IMR-90 (cell line): ENCODE data around the gene FER. TPM values are rescaled to one million over a fixed set of nuclear protein-coding genes. Genes with fewer than 3 reads are reported as not detected.
A peak's percentile ranks its signal among the peaks of the same experiment; 100 is the strongest.

Source experiments
- ATAC-seq: fragments of 200-7000 bp; cut with Tn5 transposase; 2 replicates; pipeline ENCODE4 v1.9.1; 2020; ENCODE audit warnings: low read depth, mild to moderate bottlenecking, moderate library complexity
- BruUV-seq: library from RNA; stranded (reverse); fragments of 400-500 nt; replicated peaks from 2 replicates; lab custom pipeline; 2021; lab: Mats Ljungman, UMichigan
- CTCF ChIA-PET: fragments of 300-600 bp; formaldehyde crosslinking; extraction: SDS; loops from one replicate; lab custom pipeline; 2021; ENCODE audit warnings: antibody characterized with exemption; lab: Yijun Ruan, JAX
- POLR2A ChIA-PET: fragments of 300-600 bp; sonication (Branson Sonifier 250); formaldehyde crosslinking; loops from one replicate; lab custom pipeline; 2022; ENCODE audit warnings: antibody characterized with exemption; ENCODE audit not compliant: unreplicated experiment; lab: Charles Lee
- DNase-seq: peaks from one replicate; pipeline ENCODE4 v3.0.0; 2013
- H2AFZ ChIP-seq: replicated peaks from 2 replicates; pipeline ENCODE3; 2013; ENCODE audit warnings: low read length, mild to moderate bottlenecking; ENCODE audit not compliant: poor library complexity
- H2AK5ac ChIP-seq: 2 replicates; pipeline ENCODE4 v1.6.1; 2013; ENCODE audit warnings: low read depth, low read length, inconsistent platforms
- H2AK9ac ChIP-seq: replicated peaks from 2 replicates; pipeline ENCODE3; 2013; ENCODE audit warnings: mild to moderate bottlenecking, low read depth, low read length, moderate library complexity; ENCODE audit not compliant: poor library complexity
- H2BK120ac ChIP-seq: 2 replicates; pipeline ENCODE4 v1.6.1; 2013; ENCODE audit warnings: low read depth, low read length, inconsistent platforms
- H2BK15ac ChIP-seq: 3 replicates; pipeline ENCODE4 v1.6.1; 2013; ENCODE audit warnings: low read depth, low read length, inconsistent platforms
- H2BK20ac ChIP-seq: 2 replicates; pipeline ENCODE4 v1.6.1; 2013; ENCODE audit warnings: low read depth, mild to moderate bottlenecking, inconsistent platforms, low read length, moderate library complexity
- H2BK5ac ChIP-seq: 2 replicates; pipeline ENCODE4 v1.6.1; 2013; ENCODE audit warnings: mild to moderate bottlenecking, low read depth, low read length, inconsistent platforms; ENCODE audit not compliant: poor library complexity, severe bottlenecking
- H3K14ac ChIP-seq: replicated peaks from 2 replicates; pipeline ENCODE4 v1.6.1; 2013; ENCODE audit warnings: low read depth, low read length, inconsistent platforms
- H3K18ac ChIP-seq: 2 replicates; pipeline ENCODE4 v1.6.1; 2013; ENCODE audit warnings: low read depth, low read length, control low read depth
- H3K23ac ChIP-seq: 2 replicates; pipeline ENCODE4 v1.6.1; 2013; ENCODE audit warnings: low read depth, low read length, inconsistent platforms
- H3K27ac ChIP-seq: 2 replicates; pipeline ENCODE4 v1.5.1; 2013; ENCODE audit warnings: mild to moderate bottlenecking, control low read depth, low read length; ENCODE audit not compliant: insufficient read depth
- H3K27me3 ChIP-seq: 2 replicates; pipeline ENCODE4 v1.6.1; 2013; ENCODE audit warnings: low read length; ENCODE audit not compliant: control insufficient read depth, insufficient read depth
- H3K36me3 ChIP-seq: 2 replicates; pipeline ENCODE4 v1.6.1; 2013; ENCODE audit warnings: low read length, mixed read lengths; ENCODE audit not compliant: control insufficient read depth, insufficient read depth
- H3K4ac ChIP-seq: 2 replicates; pipeline ENCODE4 v1.6.1; 2013; ENCODE audit warnings: low read depth, low read length, inconsistent platforms
- H3K4me1 ChIP-seq: 2 replicates; pipeline ENCODE4 v1.6.1; 2013; ENCODE audit warnings: low read length, mixed read lengths; ENCODE audit not compliant: control insufficient read depth, insufficient read depth
- H3K4me2 ChIP-seq: 2 replicates; pipeline ENCODE4 v1.6.1; 2013; ENCODE audit warnings: low read depth, mild to moderate bottlenecking, control low read depth, low read length, moderate library complexity
- H3K4me3 ChIP-seq: 2 replicates; pipeline ENCODE4 v1.5.1; 2013; ENCODE audit warnings: low read depth, mild to moderate bottlenecking, control low read depth, low read length, moderate library complexity; ENCODE audit not compliant: insufficient read depth
- H3K56ac ChIP-seq: 2 replicates; pipeline ENCODE4 v1.6.1; 2013; ENCODE audit warnings: low read length, inconsistent platforms; ENCODE audit not compliant: insufficient read depth; ENCODE audit errors: extremely low read depth
- H3K79me1 ChIP-seq, 2 experiments: 2 replicates each; pipeline ENCODE4 v1.6.1; 2013; ENCODE audit warnings: low read length in 2 of 2, inconsistent platforms in 1 of 2, low read depth in 1 of 2
- H3K9ac ChIP-seq: 2 replicates; pipeline ENCODE4 v1.6.1; 2013; ENCODE audit warnings: low read depth, low read length, control low read depth
- H3K9me1 ChIP-seq: 2 replicates; pipeline ENCODE4 v1.6.1; 2013; ENCODE audit warnings: low read length, inconsistent platforms; ENCODE audit not compliant: insufficient read depth
- H3K9me3 ChIP-seq: 2 replicates; pipeline ENCODE4 v1.6.1; 2013; ENCODE audit warnings: low read length; ENCODE audit not compliant: control insufficient read depth, insufficient read depth
- H4K20me1 ChIP-seq: 2 replicates; pipeline ENCODE4 v1.6.1; 2013; ENCODE audit warnings: low read length, inconsistent platforms; ENCODE audit not compliant: insufficient read depth
- H4K5ac ChIP-seq: 2 replicates; pipeline ENCODE4 v1.6.1; 2013; ENCODE audit warnings: mild to moderate bottlenecking, low read depth, low read length, control low read depth
- H4K8ac ChIP-seq, 2 experiments: 2 replicates each; pipeline ENCODE4 v1.6.1; 2013; ENCODE audit warnings: low read depth in 2 of 2, low read length in 2 of 2, control low read depth in 1 of 2, inconsistent platforms in 1 of 2
- H4K91ac ChIP-seq: 2 replicates; pipeline ENCODE4 v1.6.1; 2013; ENCODE audit warnings: low read depth, low read length, inconsistent platforms; ENCODE audit not compliant: insufficient read depth
- CHD1 ChIP-seq: IDR thresholded peaks from 2 replicates; pipeline ENCODE4 v1.6.1; 2012; ENCODE audit warnings: low read depth, low read length, improper control_type of control experiment
- CTCF ChIP-seq: conservative IDR thresholded peaks from 2 replicates; pipeline ENCODE4 v1.5.1; 2012; ENCODE audit warnings: mild to moderate bottlenecking, low read depth, low read length, improper control_type of control experiment
- SMC3 ChIP-seq: fragments of 150-350 bp; IDR thresholded peaks from 2 replicates; pipeline ENCODE4 v1.6.1; 2016; ENCODE audit warnings: low read depth, mild to moderate bottlenecking, antibody characterized with exemption, low read length, moderate library complexity
- USF2 ChIP-seq: fragments of 150-350 bp; IDR thresholded peaks from 2 replicates; pipeline ENCODE4 v1.6.1; 2017; ENCODE audit warnings: mild to moderate bottlenecking, antibody characterized with exemption, low read length, low read depth
- WGBS, 2 experiments: methylation state at CpG; one replicate each; pipeline versions ENCODE4 v1.1.5 to v1.1.7; 2013; ENCODE audit warnings: missing lambda C conversion rate in 2 of 2; ENCODE audit not compliant: insufficient read length in 1 of 2; ENCODE audit errors: extremely low coverage in 2 of 2; 5-methylcytosine and 5-hydroxymethylcytosine counted together
- dilution Hi-C: fragments of 300-500 bp; cut with HindIII; formaldehyde crosslinking; loops from one replicate; pipeline ENCODE4 v1.14.3; 2018; ENCODE audit warnings: low sequenced_read_pairs; ENCODE audit not compliant: unreplicated experiment
- in situ Hi-C: fragments of 300-500 bp; cut with MboI; formaldehyde crosslinking; loops from 3 replicates; pipeline ENCODE4 v1.14.3; 2019; ENCODE audit warnings: low sequenced_read_pairs, inconsistent platforms, mixed read lengths
- intact Hi-C: fragments of 100-400 bp; cut with micrococcal nuclease; formaldehyde crosslinking; loops from 2 replicates; pipeline ENCODE4 v1.10.0; 2022
- polyA plus RNA-seq, 3 experiments: library from polyadenylated mRNA; depleted of rRNA; stranded (reverse); fragments of >200 nt; gene quantifications; 2 replicates each; pipeline ENCODE4 v1.2.3, GENCODE V29; 2012; ENCODE audit warnings: low replicate concordance in 1 of 3
- total RNA-seq: library from RNA; depleted of rRNA; stranded (reverse); fragments of >200 nt; gene quantifications from 2 replicates; pipeline ENCODE4 v1.2.3, GENCODE V29; 2012

FER gene
- total and polyA plus RNA-seq, 2 of the 4 experiments (the other 2 are of a cell fraction): 3.5 to 32.4 TPM

GRCh38 chr5:108919591-108920326 lies 172.1 kb downstream of the FER start:
- no peaks in the 10 kb centered on the region for H3K36me3 ChIP-seq
- in situ Hi-C loops: no loop called here
- no peak overlapping the region for H3K27ac ChIP-seq
- dilution Hi-C loops: no loop called here
- H2BK120ac ChIP-seq: no peak overlapping the region
- H3K4me1 ChIP-seq: no peaks in the 10 kb centered on the region
- no peaks in the 10 kb centered on the region for H4K20me1 ChIP-seq
- no peak overlapping the region for H3K4me2 ChIP-seq
- H3K79me1 ChIP-seq: no peaks in the 10 kb centered on the region; a peak in 1 of 4 replicates
- no peak overlapping the region for H3K23ac ChIP-seq
- no peak overlapping the region for H2AFZ ChIP-seq
- no peak overlapping the region for H3K18ac ChIP-seq
- no peak overlapping the region for H4K91ac ChIP-seq
- ChIA-PET CTCF (interaction anchor here (0.8 kb wide), 1 partner anchor 192 kb away, joined by 3 read pairs; no protein-coding TSS in a partner anchor), POLR2A (no interaction called here)
- no peak overlapping the region for H2BK20ac ChIP-seq
- intact Hi-C loops: no loop called here
- ATAC-seq (no peak), DNase-seq (no peak)
- H2AK5ac ChIP-seq: no peak overlapping the region
- H3K9ac ChIP-seq: no peak overlapping the region
- BruUV-seq: no TSS peak
- no peaks in the 10 kb centered on the region for H3K9me3 ChIP-seq
- no peak overlapping the region for H2BK15ac ChIP-seq
- TF ChIP-seq CTCF: peak; percentile 14; the same call in 1 of the 2 replicates
- TF ChIP-seq USF2: no peak
- TF ChIP-seq CHD1: no peak
- TF ChIP-seq SMC3: no peak; the same call in 1 of the 2 replicates
- no peak overlapping the region for H3K56ac ChIP-seq
- no peak overlapping the region for H2BK5ac ChIP-seq
- no CpG with 5 or more reads among the region's 2 CpGs for WGBS, 2 experiments
- H3K14ac ChIP-seq: no peak overlapping the region
- H4K5ac ChIP-seq: no peak overlapping the region
- no peak overlapping the region for H3K4me3 ChIP-seq
- no peak overlapping the region for H2AK9ac ChIP-seq
- no peaks in the 10 kb centered on the region for H3K9me1 ChIP-seq
- no peak overlapping the region for H3K4ac ChIP-seq
- no peaks in the 10 kb centered on the region for H3K27me3 ChIP-seq
- H4K8ac ChIP-seq: no peak overlapping the region
